Uterus (tissue), 4 donors: Measurements from ENCODE around the gene RBFOX2. TPM values are rescaled to one million over a fixed set of nuclear protein-coding genes. Genes with fewer than 3 reads are reported as not detected.
A peak's percentile ranks its signal among the peaks of the same experiment; 100 is the strongest.

Source experiments
- DNase-seq, 2 donors: peaks; one replicate each; pipeline ENCODE4 v3.0.0-alpha.2; 2019 to 2020
- H3K27ac ChIP-seq, 2 donors: fragments of 200-600 bp; sonication (generic); 1 replicate in 1 of 2; 2 replicates in 1 of 2; pipeline ENCODE4 v1.5.1; 2016 to 2018
- H3K27me3 ChIP-seq, 2 donors: fragments of 200-600 bp; sonication (generic); one replicate each; pipeline ENCODE4 v1.5.1; 2018 to 2019; ENCODE audit warnings: control low read depth in 1 of 2
- H3K36me3 ChIP-seq, 2 donors: fragments of 200-600 bp; sonication (generic); one replicate each; pipeline ENCODE4 v1.5.1; 2019; ENCODE audit warnings: control low read depth in 1 of 2
- H3K4me1 ChIP-seq, 2 donors: fragments of 200-600 bp; sonication (generic); one replicate each; pipeline ENCODE4 v1.5.1; 2018 to 2019; ENCODE audit warnings: control low read depth in 1 of 2
- H3K4me3 ChIP-seq, 2 donors: fragments of 200-600 bp; sonication (generic); 1 replicate in 1 of 2; 2 replicates in 1 of 2; pipeline ENCODE4 v1.5.1; 2018 to 2019; ENCODE audit warnings: mild to moderate bottlenecking in 1 of 2
- H3K9me3 ChIP-seq, 2 donors: fragments of 200-600 bp; sonication (generic); one replicate each; pipeline ENCODE4 v1.5.1; 2019; ENCODE audit warnings: control low read depth in 1 of 2
- POLR2A ChIP-seq, 2 donors: fragments of 450-650 bp; IDR thresholded peaks; one replicate each; pipeline ENCODE4 v1.6.1; 2016; ENCODE audit warnings: antibody characterized with exemption in 2 of 2, mild to moderate bottlenecking in 1 of 2, moderate library complexity in 1 of 2
- intact Hi-C: fragments of 100-400 bp; cut with DNase I; formaldehyde crosslinking; loops from one replicate; pipeline ENCODE4 v1.15.1; 2023; ENCODE audit warnings: low total_unique reads
- total RNA-seq, 4 donors: library from RNA; depleted of rRNA in 3 of 4; stranded (reverse); fragments of >200 nt in 3 of 4; gene quantifications; one replicate each; pipeline versions ENCODE4 v1.1.0 to v1.2.4, GENCODE V29; 2014 to 2023
- TF ChIP-seq, protein P1 (sequence below), 4 experiments: fragments of 200-600 bp in 2 of 4; fragments of 450-650 bp in 2 of 4; sonication (generic) in 2 of 4; IDR thresholded peaks; one replicate each; pipeline ENCODE4 v1.5.1; 2016 to 2019; ENCODE audit warnings: antibody characterized with exemption in 4 of 4, mild to moderate bottlenecking in 2 of 4, moderate library complexity in 1 of 4
- donor health status: DM: yes; HTN: yes; CAD: no.

The RBFOX2 gene
- total RNA-seq, 4 donors from 2014 or later, result 81.0 to 311 (median 147) TPM

DNA sequence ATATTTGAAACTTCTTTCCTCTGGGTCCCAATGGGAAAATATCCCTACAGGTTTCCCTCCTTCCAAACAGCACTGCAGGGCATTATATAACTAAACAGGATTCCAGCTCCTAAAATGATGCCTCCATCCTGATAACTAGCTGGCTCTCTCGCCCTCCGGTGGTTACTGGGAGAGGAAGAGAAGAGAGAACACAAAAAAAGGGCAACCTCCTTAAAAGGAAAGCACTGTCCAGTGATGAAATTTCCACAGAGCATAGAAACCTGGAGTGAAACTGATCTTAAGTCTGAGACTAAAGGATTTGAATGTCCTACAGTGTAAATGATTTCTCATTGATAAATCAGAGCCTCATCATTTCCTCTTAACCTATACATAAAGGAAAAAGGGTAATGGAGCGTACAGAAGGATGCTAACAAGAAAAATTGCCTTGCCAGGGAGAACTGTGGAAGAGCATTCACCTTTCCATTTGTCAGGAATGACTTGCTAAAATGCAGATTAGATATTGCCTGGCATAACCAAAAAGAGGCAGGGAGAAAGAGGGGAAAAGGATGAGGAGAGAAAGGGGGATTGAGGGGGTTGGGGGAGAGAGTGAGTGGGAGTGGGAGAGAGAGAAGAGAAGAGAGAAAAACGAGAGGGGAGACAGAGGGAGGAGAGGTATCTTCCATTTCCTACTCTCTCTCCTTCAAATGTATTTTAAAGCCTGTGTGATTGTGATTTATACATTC, 189.6 kb downstream of the RBFOX2 start:
- intact Hi-C loops, result loop anchor here (10.0 kb wide), 1 partner anchor 204 kb away; no protein-coding TSS in a partner anchor
- TF ChIP-seq, protein P1, sequence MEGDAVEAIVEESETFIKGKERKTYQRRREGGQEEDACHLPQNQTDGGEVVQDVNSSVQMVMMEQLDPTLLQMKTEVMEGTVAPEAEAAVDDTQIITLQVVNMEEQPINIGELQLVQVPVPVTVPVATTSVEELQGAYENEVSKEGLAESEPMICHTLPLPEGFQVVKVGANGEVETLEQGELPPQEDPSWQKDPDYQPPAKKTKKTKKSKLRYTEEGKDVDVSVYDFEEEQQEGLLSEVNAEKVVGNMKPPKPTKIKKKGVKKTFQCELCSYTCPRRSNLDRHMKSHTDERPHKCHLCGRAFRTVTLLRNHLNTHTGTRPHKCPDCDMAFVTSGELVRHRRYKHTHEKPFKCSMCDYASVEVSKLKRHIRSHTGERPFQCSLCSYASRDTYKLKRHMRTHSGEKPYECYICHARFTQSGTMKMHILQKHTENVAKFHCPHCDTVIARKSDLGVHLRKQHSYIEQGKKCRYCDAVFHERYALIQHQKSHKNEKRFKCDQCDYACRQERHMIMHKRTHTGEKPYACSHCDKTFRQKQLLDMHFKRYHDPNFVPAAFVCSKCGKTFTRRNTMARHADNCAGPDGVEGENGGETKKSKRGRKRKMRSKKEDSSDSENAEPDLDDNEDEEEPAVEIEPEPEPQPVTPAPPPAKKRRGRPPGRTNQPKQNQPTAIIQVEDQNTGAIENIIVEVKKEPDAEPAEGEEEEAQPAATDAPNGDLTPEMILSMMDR (IDR thresholded peaks at IDR 0.05), result peak; percentile 42 to 71 (median 56)
- no peak for TF ChIP-seq POLR2A (IDR thresholded peaks at IDR 0.05)
- peak overlapping the region; percentile 49 for H3K4me3 ChIP-seq
- peak; percentile 56 to 78 for DNase-seq
- H3K4me1 ChIP-seq, result peaks cover 12 to 29% of the 10 kb centered on the region in 2 donors
- no peaks in the 10 kb centered on the region for H3K27me3 ChIP-seq
- H3K36me3 ChIP-seq, result no peaks in the 10 kb centered on the region
- peak overlapping the region; percentile 87 to 93 for H3K27ac ChIP-seq
- no peaks in the 10 kb centered on the region for H3K9me3 ChIP-seq

DNA sequence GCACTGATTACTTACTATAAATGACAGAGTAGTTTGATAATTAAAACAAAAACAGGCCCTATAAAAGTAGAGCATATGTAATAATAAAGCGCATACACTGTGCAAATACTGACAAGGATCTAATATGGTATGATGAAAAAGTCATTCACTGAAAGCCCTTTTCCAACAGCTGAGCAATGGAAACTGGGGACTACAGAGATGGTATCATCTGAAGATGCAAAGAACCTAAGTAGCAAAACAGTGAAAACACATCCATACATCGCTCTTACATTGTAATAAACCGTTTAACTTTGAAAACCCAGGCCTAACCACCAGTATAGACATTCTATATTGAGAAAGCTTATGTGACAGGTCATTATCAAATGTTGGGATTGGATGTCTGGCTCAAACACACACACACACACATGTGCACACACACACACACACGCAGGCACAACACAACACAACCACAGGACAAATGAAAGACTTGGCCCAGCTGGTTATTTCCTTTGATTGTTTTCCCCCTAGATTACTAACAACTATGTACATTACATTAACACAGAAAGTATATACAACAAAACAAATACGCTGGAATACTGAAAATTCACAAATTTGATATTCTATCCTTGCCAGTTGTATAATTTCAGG, 191.4 kb downstream of the RBFOX2 start:
- TF ChIP-seq POLR2A (IDR thresholded peaks at IDR 0.05), result no peak
- TF ChIP-seq, protein P1 (IDR thresholded peaks at IDR 0.05), result no peak
- intact Hi-C loops, result loop anchor here (10.0 kb wide), 1 partner anchor 202 kb away; no protein-coding TSS in a partner anchor

DNA sequence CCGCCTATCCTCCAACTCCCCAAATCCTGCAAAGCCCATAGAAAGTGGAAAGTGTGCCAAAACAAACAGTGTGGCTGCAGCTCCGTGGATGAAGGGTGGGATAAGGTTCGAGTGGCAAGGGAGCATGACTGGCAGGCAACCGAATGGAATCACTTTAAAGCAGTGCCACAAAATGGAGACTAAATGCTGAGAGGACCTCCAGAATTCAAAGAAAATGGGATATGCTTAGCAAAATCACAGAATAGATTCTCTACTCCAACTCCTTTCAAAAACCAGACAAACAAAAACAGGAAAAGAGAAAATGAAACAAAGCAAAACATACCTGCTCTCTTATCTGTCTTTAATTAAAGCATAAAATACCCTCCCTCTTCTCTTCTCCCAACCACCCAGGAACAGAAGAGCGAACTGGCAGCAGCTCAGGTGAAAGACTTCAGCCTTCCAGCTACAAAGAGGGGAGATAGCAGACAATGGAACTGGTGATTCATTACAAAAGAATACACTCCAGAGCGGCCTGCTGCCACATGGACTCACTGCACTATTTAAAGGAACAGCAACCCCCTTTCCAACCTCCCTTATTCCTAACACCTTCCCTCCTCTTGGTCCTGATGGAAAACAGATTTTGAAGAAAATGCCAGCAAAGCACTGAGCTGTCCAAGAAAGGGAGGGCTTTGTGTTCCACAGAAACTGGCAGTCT, 192.5 kb downstream of the RBFOX2 start:
- no peak for TF ChIP-seq POLR2A (IDR thresholded peaks at IDR 0.05)
- TF ChIP-seq, protein P1 (IDR thresholded peaks at IDR 0.05), result no peak
- no peaks in the 10 kb centered on the region for H3K27me3 ChIP-seq
- H3K27ac ChIP-seq, result peak overlapping the region; percentile 87 to 93
- H3K4me3 ChIP-seq, result peak overlapping the region; percentile 30 to 35
- peak; percentile 61 to 74 for DNase-seq
- no peaks in the 10 kb centered on the region for H3K9me3 ChIP-seq
- intact Hi-C loops, result loop anchor here (10.0 kb wide), 1 partner anchor 201 kb away; no protein-coding TSS in a partner anchor
- H3K4me1 ChIP-seq, result peaks cover 12 to 24% of the 10 kb centered on the region in 2 donors
- H3K36me3 ChIP-seq, result no peaks in the 10 kb centered on the region

More for the DNA sequence above, 191.4 kb downstream of the RBFOX2 start:
- Histone ChIP-seq H3K9me3 (no peaks in the 10 kb centered on the region), H3K36me3 (no peaks in the 10 kb centered on the region), H3K4me3 (no peak overlapping the region), H3K4me1 (peaks cover 12 to 28% of the 10 kb centered on the region in 2 donors), H3K27me3 (no peaks in the 10 kb centered on the region), H3K27ac (peak overlapping the region; percentile 87 to 93)
- DNase-seq, result no peak

DNA sequence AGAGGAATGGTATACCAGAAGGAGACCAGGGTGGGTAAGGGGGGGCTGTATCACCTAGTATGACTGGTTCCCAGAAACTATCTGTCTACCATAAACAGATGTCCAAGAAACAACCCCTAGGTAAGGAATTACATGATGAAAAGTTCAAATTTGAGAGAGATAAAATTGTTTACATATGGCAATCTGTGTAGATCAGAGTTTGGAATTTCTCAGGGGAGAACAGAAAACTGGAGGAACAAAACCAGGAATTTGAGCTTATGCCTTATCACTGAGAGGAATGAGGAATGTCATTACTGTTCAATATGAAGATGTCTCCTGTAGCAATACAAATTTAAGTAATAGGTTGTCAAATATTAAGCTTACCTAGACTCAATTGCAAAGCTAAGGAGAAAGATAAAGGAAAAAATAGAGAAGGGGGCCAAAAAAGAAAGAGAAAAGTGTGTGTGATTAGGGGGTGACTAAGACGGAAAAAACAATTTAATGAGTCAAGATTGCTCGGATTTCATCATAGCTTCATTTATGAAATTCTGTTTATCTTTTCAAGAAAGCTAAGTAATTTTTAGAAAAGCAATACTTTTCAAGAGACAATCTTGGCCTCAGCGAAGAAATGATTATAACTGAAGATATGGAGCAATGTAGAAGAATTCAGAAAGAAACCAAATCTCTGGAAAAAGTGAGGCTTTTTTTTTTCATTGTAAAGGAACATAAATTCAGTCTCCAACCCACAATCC, 193.2 kb downstream of the RBFOX2 start:
- H3K36me3 ChIP-seq, result no peaks in the 10 kb centered on the region
- intact Hi-C loops, result loop anchor here (10.0 kb wide), 1 partner anchor 201 kb away; no protein-coding TSS in a partner anchor
- no peak for DNase-seq
- H3K27ac ChIP-seq, result peak overlapping the region; percentile 87 to 93
- no peaks in the 10 kb centered on the region for H3K27me3 ChIP-seq
- peak overlapping the region; percentile 30 to 35 for H3K4me3 ChIP-seq
- H3K9me3 ChIP-seq, result no peaks in the 10 kb centered on the region
- TF ChIP-seq, protein P1 (IDR thresholded peaks at IDR 0.05), result no peak
- no peak for TF ChIP-seq POLR2A (IDR thresholded peaks at IDR 0.05)
- H3K4me1 ChIP-seq, result peaks cover 12 to 24% of the 10 kb centered on the region in 2 donors
